HFF-Myc (cell line): ENCODE results near the gene C6orf15.
A peak's percentile ranks its signal among the peaks of the same experiment; 100 is the strongest.

Experiments
- DNase-seq: peaks from one replicate; pipeline ENCODE4 v3.0.0-alpha.2; 2011; ENCODE audit warnings: low read depth; ENCODE audit errors: extremely low read depth
- H3K4me3 ChIP-seq: replicated peaks from 2 replicates; pipeline ENCODE4 v1.5.1; 2011; ENCODE audit warnings: low read depth, mild to moderate bottlenecking, control low read depth, low read length
- CTCF ChIP-seq: IDR thresholded peaks from 2 replicates; pipeline ENCODE4 v1.5.1; 2012; ENCODE audit warnings: mild to moderate bottlenecking, low read depth, low read length, control low read depth; ENCODE audit errors: missing control alignments

The C6orf15 gene

GRCh38 chr6:31112478-31112877 is at the start of gene C6orf15:
Gene C6orf15 (minus strand): TSS chr6:31112575. CDS start chr6:31112555, 20 bp downstream.
- H3K4me3 ChIP-seq = no peak within 1 kb of the TSS
- no peak for TF ChIP-seq CTCF
- DNase-seq = no peak

- no peak for TF ChIP-seq CTCF
- H3K4me3 ChIP-seq = no peak overlapping the region
- DNase-seq = no peak
These were observed 49.1 kb upstream of the C6orf15 start for GRCh38 chr6:31161216-31162126.

GRCh38 chr6:31158863-31159855 is 46.8 kb upstream of the C6orf15 start:
- no peak for DNase-seq
- no peak for TF ChIP-seq CTCF
- peak overlapping the region; percentile 76 for H3K4me3 ChIP-seq

GRCh38 chr6:31158140-31158862 is 45.9 kb upstream of the C6orf15 start, which contains the start of gene TCF19:
Gene TCF19 (plus strand): TSS chr6:31158589. CDS start chr6:31159470, 881 bp downstream.
- no peak for TF ChIP-seq CTCF
- peak; percentile 99 for DNase-seq
- H3K4me3 ChIP-seq = peak within 1 kb of the TSS; percentile 76

- no peak for TF ChIP-seq CTCF
- no peak for DNase-seq
- H3K4me3 ChIP-seq = peak within 1 kb of the TSS; percentile 76
These were observed 45.3 kb upstream of the C6orf15 start, which contains the start of gene CCHCR1 for GRCh38 chr6:31157513-31158139. Gene CCHCR1 (minus strand): TSS chr6:31157802. CDS start chr6:31157600, 202 bp downstream.
